GM10847 (cell line): ENCODE data around the gene BTRC.

Source experiments
- POLR2A ChIP-seq: IDR thresholded peaks from 2 replicates; pipeline ENCODE4 v1.6.1; 2011; ENCODE audit not compliant: insufficient read length; ENCODE audit errors: extremely low read depth

The BTRC gene

DNA sequence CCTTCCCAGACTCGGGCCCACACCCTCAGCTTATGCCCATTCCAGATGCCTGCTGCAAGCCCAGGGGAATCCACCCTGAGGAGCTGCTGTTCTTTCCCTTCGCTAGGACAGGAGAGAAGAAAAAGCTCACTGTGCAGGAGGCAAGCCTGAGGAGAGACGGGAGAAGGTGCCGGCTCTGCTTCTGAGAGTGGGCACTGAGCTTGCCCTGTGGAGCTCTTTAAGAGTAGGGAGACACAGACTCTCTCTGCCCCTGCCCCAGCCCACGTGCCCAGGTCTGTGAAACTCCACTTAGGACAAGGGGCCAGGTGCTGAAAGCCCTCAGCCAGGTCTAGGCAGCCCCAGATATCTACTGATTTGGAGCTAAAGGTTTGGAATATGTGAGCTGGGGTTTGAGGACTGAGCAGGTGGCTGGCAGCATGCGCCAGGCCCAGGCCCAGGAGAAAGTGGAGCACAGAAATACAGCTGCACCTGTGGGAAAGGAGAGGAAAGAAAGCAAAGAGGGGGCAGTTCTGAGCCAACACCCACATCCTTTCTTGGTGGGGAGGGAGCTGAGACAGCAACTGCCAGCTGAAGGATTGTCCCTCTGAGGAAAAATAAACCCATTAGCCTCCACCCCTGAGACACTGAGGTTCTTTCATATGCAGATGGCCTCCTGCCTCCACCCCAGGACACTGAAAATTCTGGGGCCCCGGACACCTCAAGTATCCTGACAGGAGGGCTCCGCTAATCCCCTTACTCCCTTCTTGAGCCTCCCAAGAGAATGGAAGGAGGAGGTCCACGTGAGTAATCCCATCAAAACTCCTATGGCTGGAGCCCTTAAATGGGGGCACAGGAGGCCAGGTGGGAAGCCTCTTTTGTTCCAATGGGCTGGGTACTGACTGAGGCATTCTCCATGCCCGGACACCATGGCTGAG is 226.8 kb downstream of the BTRC start:
- no peak for TF ChIP-seq POLR2A

DNA sequence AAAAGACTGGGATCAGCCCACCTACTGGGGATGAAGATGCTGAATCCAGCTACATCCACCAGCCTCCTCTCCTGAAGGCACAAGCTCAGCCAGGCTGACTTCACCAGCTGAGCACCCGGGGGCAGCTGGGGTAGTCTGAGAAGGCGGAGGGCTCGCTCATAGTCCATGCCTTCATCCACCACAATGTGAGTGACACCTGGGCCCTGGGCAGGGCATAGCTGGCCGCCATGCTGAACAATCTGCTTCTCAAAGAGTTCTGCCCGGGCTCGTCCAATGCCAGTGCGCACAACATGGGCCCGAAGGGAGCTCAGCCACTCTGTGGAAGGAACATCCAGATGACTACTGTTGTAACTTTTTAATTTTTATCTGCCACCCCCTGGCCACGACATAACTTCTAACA is 231.9 kb downstream of the BTRC start:
- no peak for TF ChIP-seq POLR2A

DNA sequence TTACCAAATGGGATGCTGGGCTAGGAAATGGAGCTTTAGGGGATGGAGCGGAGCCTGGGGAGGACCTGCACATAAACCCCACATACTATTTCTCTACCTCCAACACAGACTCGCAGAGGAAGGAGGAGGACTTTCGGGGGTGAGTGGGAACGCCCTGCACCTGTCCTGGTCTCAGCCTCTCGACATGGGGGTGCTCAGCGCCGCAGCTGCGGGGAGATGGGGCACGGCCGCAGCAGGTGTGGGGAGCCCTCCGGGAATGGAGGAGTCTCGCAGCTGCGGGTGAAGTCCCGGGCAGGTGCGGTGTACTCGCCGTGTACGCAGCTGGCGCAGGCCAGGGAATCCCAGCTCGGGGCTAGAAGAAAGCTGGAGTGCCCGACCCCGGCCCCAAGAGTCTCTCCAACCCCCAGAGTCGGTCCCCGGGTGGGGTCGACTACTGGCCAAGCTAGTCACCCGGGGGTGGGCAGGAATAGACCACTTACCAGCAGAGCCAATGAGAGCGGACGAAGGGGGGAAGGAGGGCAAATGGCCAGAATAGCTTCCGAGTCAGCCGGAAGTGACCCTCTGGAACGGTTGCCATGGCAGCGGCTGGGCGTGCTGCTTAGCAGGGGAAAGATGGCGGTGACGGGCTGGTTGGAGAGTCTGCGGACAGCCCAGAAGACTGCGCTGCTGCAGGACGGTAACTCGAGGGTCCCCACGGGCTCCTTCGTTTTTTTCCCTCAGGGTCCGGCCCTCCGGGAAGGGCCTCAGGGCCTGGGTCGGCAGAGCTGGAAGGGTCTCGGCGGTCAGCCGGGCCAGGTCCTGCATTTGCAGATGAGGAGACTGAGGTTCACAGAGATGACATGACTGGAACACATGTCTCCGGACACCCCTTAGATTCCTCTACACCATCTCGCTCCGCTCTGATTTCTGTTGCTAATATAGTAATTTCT is 234.0 kb downstream of the BTRC start, which contains the start of the genes DPCD and POLL:
Gene DPCD, plus strand, starts transcription at position 597 of the 929 bp plus-strand sequence. Its CDS starts 16 bp downstream, at position 613.
Gene POLL, minus strand, starts transcription at position 533 of the 929 bp plus-strand sequence. CDS start 897 bp downstream, outside the sequence.
- peak; percentile 32 for TF ChIP-seq POLR2A

DNA sequence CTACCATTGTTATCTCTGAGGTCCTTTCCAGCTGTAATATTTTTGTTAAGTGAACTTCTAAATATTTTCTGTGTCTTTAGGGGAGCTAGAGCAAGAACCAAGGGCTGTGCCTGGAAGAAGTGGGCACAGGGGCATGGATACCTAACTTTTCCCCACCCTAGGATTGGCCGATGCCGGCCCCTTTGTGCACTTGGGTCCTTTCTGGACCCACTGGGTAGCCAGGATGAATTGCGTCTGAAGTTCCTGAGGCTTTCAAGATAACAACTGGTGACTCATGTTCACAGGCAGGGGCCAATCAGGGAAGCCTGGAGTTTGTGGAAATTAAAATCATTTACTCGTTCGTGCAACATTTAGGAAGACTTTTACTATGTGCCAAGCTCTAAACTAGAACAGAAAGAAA is 234.9 kb downstream of the BTRC start:
- no peak for TF ChIP-seq POLR2A

DNA sequence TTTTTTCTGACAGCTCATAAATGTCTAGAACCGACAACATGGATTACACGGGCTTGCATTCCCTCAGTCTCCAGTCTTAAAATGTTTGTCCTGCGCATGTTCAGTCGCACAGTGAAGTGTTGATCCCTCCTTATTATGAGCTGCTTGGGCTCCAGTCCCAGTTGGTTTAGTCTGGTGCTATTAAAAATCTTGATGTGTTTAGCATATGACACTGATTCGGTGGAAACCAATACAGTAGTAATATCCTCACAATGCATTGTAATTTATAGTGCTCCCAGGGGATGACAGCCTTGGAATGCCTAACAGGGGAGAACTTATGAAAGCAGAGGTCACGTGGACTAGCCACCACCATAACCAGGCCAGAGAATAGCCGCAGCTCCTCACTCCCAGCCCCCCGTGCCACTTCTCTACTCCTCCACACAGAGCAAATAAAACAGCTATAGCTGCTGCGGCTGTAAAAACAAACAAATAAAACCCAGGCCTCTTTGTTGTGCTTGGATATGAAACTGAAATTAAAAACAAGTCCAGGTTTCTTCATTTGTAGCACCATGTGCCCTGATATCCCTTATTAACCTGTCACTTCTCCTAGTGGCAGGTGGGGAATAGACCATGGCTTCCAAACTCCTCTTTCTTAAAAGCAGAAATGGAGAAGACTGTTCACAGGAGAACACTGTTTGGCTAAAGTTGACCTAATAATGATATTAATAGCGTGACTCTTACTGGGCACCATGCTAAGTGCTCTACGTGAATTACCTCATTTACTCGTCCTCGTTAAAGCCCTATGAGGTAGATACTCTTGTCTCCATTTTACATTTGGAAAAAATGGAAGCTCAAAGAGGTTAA is 241.8 kb downstream of the BTRC start:
- TF ChIP-seq POLR2A = no peak

DNA sequence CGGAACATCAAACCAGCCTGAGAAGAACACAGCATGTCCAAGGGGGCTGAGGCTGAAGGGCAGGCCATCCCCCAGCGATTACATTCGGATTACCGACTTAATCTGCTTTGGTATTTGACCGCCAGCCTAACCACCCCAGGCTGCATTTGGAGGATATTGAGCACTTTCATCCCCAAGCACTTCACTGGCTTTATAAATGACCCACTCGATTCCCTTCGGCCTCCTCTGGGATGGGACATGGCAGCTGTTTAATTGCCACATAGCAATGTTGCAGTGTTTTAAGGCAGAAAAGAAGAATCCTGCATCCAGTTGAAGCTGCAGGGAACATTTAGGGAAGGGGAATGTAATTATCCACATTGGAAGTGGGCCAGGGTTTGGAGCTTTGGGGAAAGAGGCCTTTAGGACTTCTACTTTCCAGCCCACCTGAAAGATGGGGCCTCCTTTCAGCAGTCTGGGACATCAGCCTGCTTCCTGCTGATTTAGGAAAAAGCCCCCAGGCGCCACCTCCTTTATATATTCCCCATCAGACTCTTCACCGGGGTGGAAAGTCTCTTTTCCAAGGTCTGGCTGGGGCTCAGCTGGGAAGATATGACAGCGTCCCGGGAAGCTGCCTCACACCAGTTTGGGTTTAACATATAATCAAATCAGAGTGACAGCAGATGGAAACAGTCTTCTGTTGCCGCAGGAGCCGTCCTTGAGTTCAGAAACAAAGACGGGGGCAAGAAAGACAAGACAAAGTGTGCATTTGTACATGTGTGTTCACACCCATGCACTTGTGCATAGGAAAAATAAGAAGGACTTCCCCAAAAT is 243.3 kb downstream of the BTRC start:
- no peak for TF ChIP-seq POLR2A

DNA sequence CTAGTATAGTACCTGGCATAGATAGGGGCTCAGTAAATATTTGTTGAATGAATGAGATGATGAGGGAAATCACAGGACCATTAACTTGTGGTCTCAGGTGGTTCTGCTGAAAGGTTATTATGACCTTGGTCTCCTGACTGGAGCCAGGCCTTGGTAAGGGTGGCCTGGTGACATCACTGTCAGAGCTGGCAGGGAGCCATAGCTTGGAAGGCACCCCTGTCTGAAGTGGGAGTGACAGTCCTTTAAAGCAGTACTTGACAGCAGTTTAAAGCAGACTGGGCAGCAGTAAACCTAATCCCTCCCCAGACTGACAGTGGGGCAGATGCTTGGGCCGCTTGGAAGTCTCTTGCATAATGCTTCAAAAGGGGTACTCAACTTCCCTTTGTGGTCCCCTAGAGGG is 247.6 kb downstream of the BTRC start:
- TF ChIP-seq POLR2A = no peak

DNA sequence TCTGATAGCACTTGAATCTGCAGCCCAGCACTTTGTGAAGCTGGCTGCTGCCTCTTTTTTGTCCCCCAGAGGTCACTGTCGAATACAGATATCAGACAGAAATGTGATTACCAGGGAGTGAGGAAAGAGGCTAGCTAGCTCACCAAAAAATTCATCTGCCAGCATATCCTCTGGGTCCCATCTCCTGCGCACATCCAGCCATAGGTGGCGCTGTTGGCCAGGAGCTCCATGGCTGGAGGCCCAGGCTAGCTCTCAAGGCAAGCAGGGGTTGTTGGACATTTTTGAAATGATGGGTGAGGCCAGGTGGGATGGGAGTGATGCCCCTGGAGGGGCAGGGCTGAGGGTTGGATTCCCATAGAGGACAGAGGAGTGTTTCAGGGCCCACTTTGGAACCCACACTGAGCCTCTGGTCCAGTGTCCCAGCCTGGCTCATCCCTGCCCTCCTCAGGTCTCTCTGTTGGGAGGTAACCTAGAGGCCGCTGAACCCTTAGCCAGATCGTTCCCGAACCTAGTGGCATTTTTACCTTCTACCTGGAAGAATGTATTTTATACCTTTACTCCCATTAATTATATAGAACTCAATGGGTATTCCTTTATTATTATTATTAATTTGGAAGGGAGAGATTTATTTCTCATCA is 248.9 kb downstream of the BTRC start:
- TF ChIP-seq POLR2A = no peak
